ENCODE results near the gene PDE11A. TPM values are rescaled to one million over a fixed set of nuclear protein-coding genes. Genes with fewer than 3 reads are reported as not detected.

Gene PDE11A
- total RNA-seq, 1 experiment from 2014 or later: 0.61 TPM

GRCh38 chr2:177908182-177908581, 164.4 kb downstream of the PDE11A start:
- H3K36me3 ChIP-seq (ENCODE audit: control insufficient read depth in 1 of 2, insufficient read depth in 2 of 2, low read length in 2 of 2): no peaks in the 10 kb centered on the region
- no peak overlapping the region for H3K4me3 ChIP-seq (replicated peaks in 1 of 2; ENCODE audit: low read depth in 1 of 2, low read length in 2 of 2)
- BruUV-seq (replicated peaks): no TSS peak
- no peak overlapping the region for H3K27ac ChIP-seq (ENCODE audit: low read depth, low read length)
- H3K4me2 ChIP-seq (ENCODE audit: low read length): no peak overlapping the region
- H3K9me3 ChIP-seq (ENCODE audit: control insufficient read depth in 1 of 2, insufficient read depth in 1 of 2, low read depth in 1 of 2, low read length in 2 of 2): no peaks in the 10 kb centered on the region
- DNase-seq (ENCODE audit: low read depth, low spot score): no peak
- ChIA-PET CTCF (interaction anchor here (1.2 kb wide), 1 partner anchor 10 kb away, joined by 4 read pairs; no protein-coding TSS in a partner anchor), POLR2A (no interaction called here), RAD21 (ENCODE audit: low non-redundant PET in 1 of 2, low total read pairs in 2 of 2, uncharacterized antibody in 2 of 2, unreplicated experiment in 2 of 2) (interaction anchor here in 1 of 2 experiments (0.9 kb wide), 1 partner anchor 197 kb away, joined by 3 read pairs; no protein-coding TSS in a partner anchor)
- H3K79me2 ChIP-seq (ENCODE audit: insufficient read depth, low read length): no peaks in the 10 kb centered on the region
- ATAC-seq: no peak; the same call in 1 of the 2 replicates
- H4K20me1 ChIP-seq (ENCODE audit: insufficient read depth): no peaks in the 10 kb centered on the region
- H3K4me1 ChIP-seq (ENCODE audit: control insufficient read depth in 1 of 2, insufficient read depth in 2 of 2, low read length in 2 of 2): peaks cover 0 to 8% of the 10 kb centered on the region in 2 experiments; a peak in 2 of 4 replicates
- no peak overlapping the region for H3K9ac ChIP-seq (ENCODE audit: low read length)
- no peaks in the 10 kb centered on the region; the same call in 1 of the 2 replicates for H3K9me2 ChIP-seq (ENCODE audit: insufficient read depth)
- H3K27me3 ChIP-seq (ENCODE audit: insufficient read depth, low read length): no peaks in the 10 kb centered on the region
- TF ChIP-seq TCF7L2 (IDR thresholded peaks at IDR 0.05; ENCODE audit: borderline replicate concordance, extremely low read depth, insufficient read depth, insufficient read length) (no peak), SP1 (IDR thresholded peaks at IDR 0.05; ENCODE audit: low read depth) (no peak), SRF (IDR thresholded peaks at IDR 0.05; ENCODE audit: low read depth) (no peak), FOSL1 (IDR thresholded peaks at IDR 0.05; ENCODE audit: low read depth) (no peak), MAX (IDR thresholded peaks at IDR 0.05) (no peak), ZFX (IDR thresholded peaks at IDR 0.05) (no peak), ELF1 (IDR thresholded peaks at IDR 0.05; ENCODE audit: borderline replicate concordance, low read depth) (no peak), SIN3A (IDR thresholded peaks at IDR 0.05; ENCODE audit: low read depth) (no peak), ZNF274 (IDR thresholded peaks at IDR 0.05; ENCODE audit: low read depth, low read length) (no peak), CBX3 (IDR thresholded peaks at IDR 0.05; ENCODE audit: low read depth) (no peak), ATF3 (IDR thresholded peaks at IDR 0.05) (no peak), CEBPB (IDR thresholded peaks at IDR 0.05; ENCODE audit: low read depth) (no peak), EGR1 (IDR thresholded peaks at IDR 0.05; ENCODE audit: low read depth) (no peak), POLR2AphosphoS5 (IDR thresholded peaks at IDR 0.05; ENCODE audit: low read depth, low read length) (no peak), POLR2A (IDR thresholded peaks at IDR 0.05; ENCODE audit: borderline replicate concordance, extremely low read depth, insufficient read depth, insufficient read length) (no peak)
- intact Hi-C loops (cut with micrococcal nuclease): loop anchor here (10.0 kb wide), 1 partner anchor 507 kb away; no protein-coding TSS in a partner anchor
- no peak overlapping the region for H2AFZ ChIP-seq (ENCODE audit: low read depth, low read length, poor library complexity, severe bottlenecking)
